Activated CD4-positive, alpha-beta memory T cell treated with anti-CD3 and anti-CD28 coated beads for 36 hours (primary cell): Measurements from ENCODE around the gene ITPKA. TPM values are rescaled to one million over a fixed set of nuclear protein-coding genes. Genes with fewer than 3 reads are reported as not detected.
A peak's percentile ranks its signal among the peaks of the same experiment; 100 is the strongest.

Source experiments
- CTCF ChIA-PET: fragments of 350-600 bp; sonication (Branson Sonifier 250); formaldehyde crosslinking; loops from one replicate; lab custom pipeline; 2021; ENCODE audit warnings: antibody characterized with exemption, inconsistent platforms; lab: Charles Lee
- POLR2A ChIA-PET: fragments of 350-600 bp; sonication (Branson Sonifier 250); formaldehyde crosslinking; loops from one replicate; lab custom pipeline; 2021; ENCODE audit warnings: antibody characterized with exemption; lab: Charles Lee
- DNase-seq: peaks from one replicate; pipeline ENCODE4 v3.0.0-alpha.2; 2020
- H3K27ac Mint-ChIP-seq: one replicate; pipeline ENCODE4 v1.8.0; 2021; ENCODE audit warnings: mixed read lengths
- H3K27me3 Mint-ChIP-seq: one replicate; pipeline ENCODE4 v1.8.0; 2021; ENCODE audit warnings: mixed read lengths
- H3K36me3 Mint-ChIP-seq: one replicate; pipeline ENCODE4 v1.8.0; 2021; ENCODE audit warnings: mixed read lengths
- H3K4me1 Mint-ChIP-seq: one replicate; pipeline ENCODE4 v1.8.0; 2021; ENCODE audit warnings: low read depth, mixed read lengths
- H3K4me3 Mint-ChIP-seq: one replicate; pipeline ENCODE4 v1.8.0; 2021; ENCODE audit warnings: mild to moderate bottlenecking, mixed read lengths
- H3K9me3 Mint-ChIP-seq: one replicate; pipeline ENCODE4 v1.8.0; 2021; ENCODE audit warnings: mixed read lengths
- intact Hi-C: fragments of 100-400 bp; cut with micrococcal nuclease; formaldehyde crosslinking; loops from one replicate; pipeline ENCODE4 v1.15.1; 2023
- total RNA-seq, 2 experiments: library from RNA; stranded (reverse); gene quantifications; one replicate each; pipeline ENCODE4 v1.2.3, GENCODE V29; 2021

Gene ITPKA
- total RNA-seq, 2 experiments from 2014 or later, result 3.5 to 4.7 TPM

GRCh38 chr15:41501931-41502794 is 8.5 kb downstream of the ITPKA start:
- no peaks in the 10 kb centered on the region for H3K36me3 Mint-ChIP-seq
- H3K27ac Mint-ChIP-seq, result no peak overlapping the region
- peaks cover 19% of the 10 kb centered on the region for H3K4me1 Mint-ChIP-seq
- peak overlapping the region; percentile 35 for H3K4me3 Mint-ChIP-seq
- intact Hi-C loops, result loop anchor here (1.0 kb wide), 1 partner anchor 11 kb away; the partner anchor contains the start of gene LTK
- peaks cover 39% of the 10 kb centered on the region for H3K27me3 Mint-ChIP-seq
- ChIA-PET CTCF (interaction anchor here (1.2 to 1.4 kb wide), 3 partner anchors 36 to 936 kb away, joined by 3 to 6 read pairs (median 5); no protein-coding TSS in a partner anchor), POLR2A (interaction anchor here (0.6 to 1.6 kb wide), 2 partner anchors 8 to 132 kb away, joined by 3 to 4 read pairs; partner anchors contain the start of gene ITPKA)
- no peaks in the 10 kb centered on the region for H3K9me3 Mint-ChIP-seq
- peak; percentile 63 for DNase-seq

GRCh38 chr15:41502795-41503668 is 9.4 kb downstream of the ITPKA start:
- H3K27me3 Mint-ChIP-seq, result peaks cover 31% of the 10 kb centered on the region
- no peak overlapping the region for H3K4me3 Mint-ChIP-seq
- H3K9me3 Mint-ChIP-seq, result no peaks in the 10 kb centered on the region
- DNase-seq, result no peak
- CTCF ChIA-PET, result interaction anchor here (1.4 kb wide), 1 partner anchor 37 kb away, joined by 5 read pairs; no protein-coding TSS in a partner anchor
- H3K4me1 Mint-ChIP-seq, result peaks cover 19% of the 10 kb centered on the region
- H3K36me3 Mint-ChIP-seq, result no peaks in the 10 kb centered on the region
- POLR2A ChIA-PET, result interaction anchor here (0.5 to 1.7 kb wide), 3 partner anchors 9 to 184 kb away, joined by 4 to 6 read pairs (median 4); partner anchors contain the start of gene ITPKA
- intact Hi-C loops, result loop anchor here (1.0 kb wide), 1 partner anchor 10 kb away; the partner anchor contains the start of gene LTK
- no peak overlapping the region for H3K27ac Mint-ChIP-seq

GRCh38 chr15:41503669-41504010 is 10.0 kb downstream of the ITPKA start:
- H3K27ac Mint-ChIP-seq, result no peak overlapping the region
- H3K27me3 Mint-ChIP-seq, result peaks cover 28% of the 10 kb centered on the region
- ChIA-PET POLR2A (interaction anchor here (0.5 to 1.7 kb wide), 2 partner anchors 11 to 185 kb away, joined by 4 to 6 read pairs; no protein-coding TSS in a partner anchor), CTCF (interaction anchor here (1.4 kb wide), 1 partner anchor 38 kb away, joined by 5 read pairs; no protein-coding TSS in a partner anchor)
- H3K9me3 Mint-ChIP-seq, result no peaks in the 10 kb centered on the region
- no peak overlapping the region for H3K4me3 Mint-ChIP-seq
- DNase-seq, result no peak
- H3K4me1 Mint-ChIP-seq, result peaks cover 19% of the 10 kb centered on the region
- intact Hi-C loops, result no loop called here
- H3K36me3 Mint-ChIP-seq, result no peaks in the 10 kb centered on the region

- no peak overlapping the region for H3K27ac Mint-ChIP-seq
- intact Hi-C loops, result loop anchor here (5.0 kb wide), 1 partner anchor 52 kb away; the partner anchor contains the start of gene TYRO3
- no peak for DNase-seq
- no peaks in the 10 kb centered on the region for H3K36me3 Mint-ChIP-seq
- H3K4me3 Mint-ChIP-seq, result no peak overlapping the region
- ChIA-PET CTCF (interaction anchor here (1.0 to 1.2 kb wide), 2 partner anchors 41 to 53 kb away, joined by 3 read pairs; no protein-coding TSS in a partner anchor), POLR2A (no interaction called here)
- peaks cover 20% of the 10 kb centered on the region for H3K27me3 Mint-ChIP-seq
- H3K9me3 Mint-ChIP-seq, result no peaks in the 10 kb centered on the region
- peaks cover 19% of the 10 kb centered on the region for H3K4me1 Mint-ChIP-seq
Observed at GRCh38 chr15:41504751-41505492, 11.2 kb downstream of the ITPKA start.

- Mint-ChIP-seq H3K36me3 (no peaks in the 10 kb centered on the region), H3K4me1 (peaks cover 16% of the 10 kb centered on the region), H3K27ac (no peak overlapping the region), H3K9me3 (no peaks in the 10 kb centered on the region), H3K4me3 (no peak overlapping the region), H3K27me3 (peaks cover 19% of the 10 kb centered on the region)
- CTCF ChIA-PET, result interaction anchor here (1.0 kb wide), 1 partner anchor 52 kb away, joined by 3 read pairs; no protein-coding TSS in a partner anchor
- intact Hi-C loops, result loop anchor here (5.0 kb wide), 1 partner anchor 52 kb away; the partner anchor contains the start of gene TYRO3
- DNase-seq, result no peak
- POLR2A ChIA-PET, result no interaction called here
Observed at GRCh38 chr15:41505776-41506175, 12.1 kb downstream of the ITPKA start.

- H3K27ac Mint-ChIP-seq, result no peak overlapping the region
- H3K36me3 Mint-ChIP-seq, result no peaks in the 10 kb centered on the region
- no peak for DNase-seq
- ChIA-PET POLR2A (interaction anchor here (1.3 kb wide), 1 partner anchor 37 kb away, joined by 3 read pairs; the partner anchor contains the start of gene RPAP1), CTCF (interaction anchor here (3.5 kb wide), 1 partner anchor 41 kb away, joined by 28 read pairs; no protein-coding TSS in a partner anchor)
- H3K4me3 Mint-ChIP-seq, result no peak overlapping the region
- no peaks in the 10 kb centered on the region for H3K9me3 Mint-ChIP-seq
- H3K27me3 Mint-ChIP-seq, result peaks cover 14% of the 10 kb centered on the region
- peaks cover 7% of the 10 kb centered on the region for H3K4me1 Mint-ChIP-seq
- intact Hi-C loops, result loop anchor here (1.0 to 5.0 kb wide), 2 partner anchors 41 to 50 kb away; partner anchors contain the start of gene TYRO3
Observed at GRCh38 chr15:41506796-41507341, 13.2 kb downstream of the ITPKA start.

- intact Hi-C loops, result loop anchor here (1.0 to 5.0 kb wide), 2 partner anchors 42 to 49 kb away; partner anchors contain the start of gene TYRO3
- Mint-ChIP-seq H3K27me3 (peaks cover 20% of the 10 kb centered on the region), H3K4me1 (peaks cover 9% of the 10 kb centered on the region), H3K36me3 (no peaks in the 10 kb centered on the region), H3K4me3 (no peak overlapping the region), H3K9me3 (no peaks in the 10 kb centered on the region), H3K27ac (no peak overlapping the region)
- ChIA-PET POLR2A (interaction anchor here (1.3 kb wide), 1 partner anchor 36 kb away, joined by 3 read pairs; the partner anchor contains the start of gene RPAP1), CTCF (interaction anchor here (0.7 to 3.5 kb wide), 3 partner anchors 30 to 45 kb away, joined by 3 to 28 read pairs (median 3); no protein-coding TSS in a partner anchor)
- DNase-seq, result no peak
Observed at GRCh38 chr15:41507820-41508290, 14.2 kb downstream of the ITPKA start.

GRCh38 chr15:41510728-41511127 is 17.1 kb downstream of the ITPKA start:
- Mint-ChIP-seq H3K4me1 (peaks cover 22% of the 10 kb centered on the region), H3K36me3 (peaks cover 2% of the 10 kb centered on the region), H3K9me3 (no peaks in the 10 kb centered on the region), H3K27ac (no peak overlapping the region), H3K27me3 (peaks cover 25% of the 10 kb centered on the region), H3K4me3 (no peak overlapping the region)
- POLR2A ChIA-PET, result no interaction called here
- intact Hi-C loops, result no loop called here
- no peak for DNase-seq
- CTCF ChIA-PET, result interaction anchor here (0.6 to 0.8 kb wide), 2 partner anchors 42 to 45 kb away, joined by 5 to 6 read pairs; no protein-coding TSS in a partner anchor

- no peak for DNase-seq
- Mint-ChIP-seq H3K4me1 (peaks cover 22% of the 10 kb centered on the region), H3K27me3 (peaks cover 25% of the 10 kb centered on the region), H3K27ac (no peak overlapping the region), H3K9me3 (no peaks in the 10 kb centered on the region), H3K4me3 (no peak overlapping the region), H3K36me3 (peaks cover 4% of the 10 kb centered on the region)
- intact Hi-C loops, result no loop called here
- ChIA-PET CTCF (interaction anchor here (0.6 kb wide), 1 partner anchor 41 kb away, joined by 6 read pairs; no protein-coding TSS in a partner anchor), POLR2A (no interaction called here)
Observed at GRCh38 chr15:41511331-41511898, 17.7 kb downstream of the ITPKA start.

GRCh38 chr15:41511899-41512369 is 18.3 kb downstream of the ITPKA start:
- intact Hi-C loops, result no loop called here
- Mint-ChIP-seq H3K9me3 (no peaks in the 10 kb centered on the region), H3K4me3 (peak overlapping the region; percentile 52), H3K36me3 (peaks cover 7% of the 10 kb centered on the region), H3K27me3 (peaks cover 25% of the 10 kb centered on the region), H3K27ac (no peak overlapping the region), H3K4me1 (peaks cover 22% of the 10 kb centered on the region)
- peak; percentile 35 for DNase-seq
- POLR2A ChIA-PET, result interaction anchor here (0.6 kb wide), 1 partner anchor 381 kb away, joined by 3 read pairs; no protein-coding TSS in a partner anchor
- CTCF ChIA-PET, result no interaction called here
